ENCODE results near the gene MTHFD1L.

DNA sequence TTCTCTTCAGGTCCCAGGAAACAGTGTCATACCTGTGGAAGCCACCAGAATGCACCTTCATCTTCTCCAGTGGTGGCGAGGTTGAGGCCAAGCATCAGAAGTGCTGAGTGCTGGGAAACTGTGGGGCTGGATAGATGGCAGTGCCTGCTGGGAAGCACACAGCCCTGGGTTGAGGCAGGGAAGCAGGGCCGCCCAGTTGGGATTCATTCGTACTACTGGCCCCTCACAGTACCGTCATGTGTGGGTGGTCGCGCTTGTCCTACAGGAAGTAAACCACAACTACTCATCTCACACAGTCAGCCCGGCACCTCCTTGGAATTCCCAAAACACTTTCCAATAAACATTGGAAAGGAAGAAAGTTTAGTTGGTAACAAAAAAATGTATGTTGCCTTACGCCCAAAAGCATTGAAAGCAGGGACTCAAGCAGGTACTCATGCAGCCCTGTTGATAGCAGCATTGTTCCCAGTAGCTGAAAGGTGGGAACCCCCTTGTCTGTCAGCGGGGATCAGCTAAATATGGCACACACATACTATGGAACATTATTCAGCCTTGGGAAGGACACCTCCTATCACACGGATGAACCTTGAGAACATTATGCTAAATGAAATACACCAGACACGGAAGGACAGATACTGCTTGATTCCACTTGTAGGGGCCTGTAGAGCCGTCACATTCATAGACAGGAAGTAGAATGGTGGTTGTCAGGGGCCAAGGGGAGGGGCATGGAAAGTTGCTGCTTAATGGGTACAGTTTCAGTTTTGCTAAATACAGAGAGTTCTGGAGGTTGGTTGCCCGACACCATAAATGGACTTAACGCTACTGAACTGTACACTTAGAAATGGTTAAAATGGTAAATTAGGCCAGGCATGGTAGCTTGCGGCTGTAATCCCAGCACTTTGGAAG lies 162.7 kb downstream of the MTHFD1L start:
- TF ChIP-seq CTCF (IDR thresholded peaks at IDR 0.05 in 4 of 5, conservative IDR thresholded peaks at IDR 0.05 in 1 of 5) (no peak), POLR2A (IDR thresholded peaks at IDR 0.05) (no peak)
